Omental fat pad (tissue), 4 donors: ENCODE measurements around the gene RERE. TPM values are rescaled to one million over a fixed set of nuclear protein-coding genes. Genes with fewer than 3 reads are reported as not detected.

Experiments used
- ATAC-seq: fragments of 150-250 bp; one replicate; pipeline ENCODE4 v1.9.1; 2016; ENCODE audit warnings: mild to moderate bottlenecking, moderate library complexity; ENCODE audit not compliant: low FRiP score
- DNase-seq: peaks from one replicate; pipeline ENCODE4 v3.0.0-alpha.2; 2019; ENCODE audit warnings: low spot score
- CTCF ChIP-seq, 3 donors: fragments of 450-650 bp; IDR thresholded peaks; one replicate each; pipeline ENCODE4 v1.5.1; 2016 to 2017; ENCODE audit warnings: antibody characterized with exemption in 3 of 3, mild to moderate bottlenecking in 3 of 3, moderate library complexity in 2 of 3
- total RNA-seq, 4 donors: library from RNA; depleted of rRNA; stranded (reverse); fragments of >200 nt; gene quantifications; one replicate each; pipeline ENCODE4 v1.1.0, GENCODE V29; 2016

Gene RERE
- total RNA-seq, 4 donors from 2014 or later: 46.3 to 117 (median 55.4) TPM

- no peak for TF ChIP-seq CTCF (IDR thresholded peaks at IDR 0.05)
- no peak for ATAC-seq
- no peak for DNase-seq
These were observed 293.7 kb downstream of the RERE start for GRCh38 chr1:8523666-8524206.

- ATAC-seq: no peak
- DNase-seq: no peak
- TF ChIP-seq CTCF (IDR thresholded peaks at IDR 0.05): no peak
These were observed 296.9 kb downstream of the RERE start for GRCh38 chr1:8520483-8520966.

GRCh38 chr1:8519167-8519566 is 298.3 kb downstream of the RERE start:
- no peak for TF ChIP-seq CTCF (IDR thresholded peaks at IDR 0.05)
- DNase-seq: no peak
- no peak for ATAC-seq

- TF ChIP-seq CTCF (IDR thresholded peaks at IDR 0.05): no peak
- DNase-seq: no peak
- ATAC-seq: no peak
These were observed 299.0 kb downstream of the RERE start for GRCh38 chr1:8518490-8518801.

GRCh38 chr1:8517661-8518489 is 299.6 kb downstream of the RERE start:
- DNase-seq: no peak
- TF ChIP-seq CTCF (IDR thresholded peaks at IDR 0.05): no peak
- no peak for ATAC-seq

- no peak for DNase-seq
- no peak for ATAC-seq
- TF ChIP-seq CTCF (IDR thresholded peaks at IDR 0.05): no peak
These were observed 300.5 kb downstream of the RERE start for GRCh38 chr1:8516793-8517556.
